HG02885 (cell line): ENCODE measurements around the gene AKT2.

Experiments used
- ATAC-seq: cut with Tn5 transposase; IDR thresholded peaks from one replicate; pipeline ENCODE4 v1.9.1; 2021; ENCODE audit warnings: mild to moderate bottlenecking; ENCODE audit not compliant: unreplicated experiment, poor library complexity

Gene AKT2

GRCh38 chr19:40255619-40256166 is 29.5 kb downstream of the AKT2 start:
- ATAC-seq, result no peak

GRCh38 chr19:40254714-40255418 is 30.3 kb downstream of the AKT2 start:
- no peak for ATAC-seq

- no peak for ATAC-seq
These were observed 31.5 kb downstream of the AKT2 start for GRCh38 chr19:40253611-40254092.

- ATAC-seq, result no peak
These were observed 32.8 kb downstream of the AKT2 start for GRCh38 chr19:40252395-40252794.

GRCh38 chr19:40251991-40252390 is 33.2 kb downstream of the AKT2 start:
- no peak for ATAC-seq

GRCh38 chr19:40251244-40251643 is 33.9 kb downstream of the AKT2 start:
- ATAC-seq, result no peak

- ATAC-seq, result no peak
These were observed 35.4 kb downstream of the AKT2 start for GRCh38 chr19:40249781-40250180.

- ATAC-seq, result no peak
These were observed 35.9 kb downstream of the AKT2 start for GRCh38 chr19:40249201-40249600.

- no peak for ATAC-seq
These were observed 37.3 kb downstream of the AKT2 start for GRCh38 chr19:40247735-40248262.

- ATAC-seq, result no peak
These were observed 38.0 kb downstream of the AKT2 start for GRCh38 chr19:40247178-40247577.

- no peak for ATAC-seq
These were observed 38.7 kb downstream of the AKT2 start for GRCh38 chr19:40246292-40247073.

GRCh38 chr19:40245506-40246128 is 39.5 kb downstream of the AKT2 start:
- ATAC-seq, result no peak

- no peak for ATAC-seq
These were observed 40.4 kb downstream of the AKT2 start for GRCh38 chr19:40244579-40245317.

- ATAC-seq, result no peak
These were observed 42.0 kb downstream of the AKT2 start for GRCh38 chr19:40243181-40243580.

- ATAC-seq, result no peak
These were observed 42.7 kb downstream of the AKT2 start for GRCh38 chr19:40242480-40242879.

- no peak for ATAC-seq
These were observed 43.2 kb downstream of the AKT2 start for GRCh38 chr19:40241809-40242384.

- no peak for ATAC-seq
These were observed 43.9 kb downstream of the AKT2 start for GRCh38 chr19:40241125-40241808.

GRCh38 chr19:40240332-40240731 is 44.8 kb downstream of the AKT2 start:
- ATAC-seq, result no peak
